AG08396 (cell line): Measurements from ENCODE around the gene WDR27.
"Not testable (repeated sequence)": the region's sequence is repeated elsewhere in the genome, so short reads cannot be mapped to it uniquely, and the experiment has no call there.

Experiments used
- DNase-seq: peaks from one replicate; pipeline ENCODE4 v3.0.0; 2012; ENCODE audit warnings: low spot score, mixed read lengths

WDR27 gene

DNA sequence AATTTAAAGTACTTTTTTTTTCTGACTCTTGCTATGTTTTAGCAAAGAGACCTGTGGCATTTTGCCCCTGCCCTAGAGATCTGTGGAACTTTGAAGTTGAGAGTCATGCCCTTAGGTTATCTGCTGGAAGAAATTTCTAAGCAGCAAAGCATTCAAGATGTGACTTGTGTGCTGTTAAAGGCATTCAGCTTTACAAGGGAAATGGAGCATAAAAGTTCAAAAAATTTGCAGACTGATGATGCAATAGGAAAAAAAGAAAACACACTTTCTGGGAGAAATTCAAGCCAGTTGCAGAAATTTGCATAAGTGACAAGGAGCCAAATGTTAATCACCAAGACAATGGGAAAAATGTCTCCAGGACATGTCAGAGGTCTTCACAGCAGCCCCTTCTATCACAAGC is 267.3 kb downstream of the WDR27 start:
- not testable (repeated sequence) for DNase-seq

DNA sequence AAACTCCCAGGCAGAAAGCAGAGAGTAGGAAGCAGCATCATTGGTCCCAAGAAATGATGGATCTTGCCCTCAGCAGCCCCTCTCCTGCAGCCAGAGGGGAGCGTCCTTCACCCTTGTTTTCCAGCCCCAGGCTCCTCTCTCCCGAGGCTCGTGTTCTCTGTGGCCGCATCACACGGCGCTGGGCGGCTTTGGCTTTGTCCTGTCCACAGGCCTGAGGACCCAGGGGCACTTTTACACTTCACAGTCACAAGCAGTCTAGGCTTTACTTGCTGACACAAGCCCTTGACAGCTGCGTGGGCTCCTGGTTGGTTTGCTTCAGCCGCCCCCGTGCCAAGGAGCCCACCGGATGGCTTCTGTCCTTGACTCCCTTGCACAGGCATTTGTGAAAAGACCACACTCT is 272.8 kb downstream of the WDR27 start:
- no peak for DNase-seq

DNA sequence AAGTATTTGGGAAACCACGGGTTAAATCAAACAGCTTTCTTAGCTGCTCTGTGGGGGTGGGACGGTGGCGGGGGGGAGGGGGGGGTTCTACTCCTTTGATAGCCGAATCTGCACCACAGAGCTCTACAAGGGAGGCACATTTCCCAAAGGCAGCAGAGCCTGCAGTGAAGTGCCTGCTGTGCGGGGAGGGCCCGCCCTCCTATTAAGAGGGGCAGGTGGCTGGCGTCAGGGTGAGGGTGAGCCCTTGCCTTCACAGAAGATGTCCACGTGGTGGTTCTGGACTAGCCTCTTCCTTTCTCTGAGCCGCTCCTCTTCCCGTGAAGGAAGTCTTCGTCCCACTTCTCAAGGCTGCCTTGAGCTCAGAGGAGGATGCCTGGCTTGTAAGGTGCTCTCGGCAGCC is 273.3 kb downstream of the WDR27 start:
- DNase-seq = no peak

- peak; percentile 85 for DNase-seq
These were observed 274.0 kb downstream of the WDR27 start for GRCh38 chr6:169427856-169428255.

DNA sequence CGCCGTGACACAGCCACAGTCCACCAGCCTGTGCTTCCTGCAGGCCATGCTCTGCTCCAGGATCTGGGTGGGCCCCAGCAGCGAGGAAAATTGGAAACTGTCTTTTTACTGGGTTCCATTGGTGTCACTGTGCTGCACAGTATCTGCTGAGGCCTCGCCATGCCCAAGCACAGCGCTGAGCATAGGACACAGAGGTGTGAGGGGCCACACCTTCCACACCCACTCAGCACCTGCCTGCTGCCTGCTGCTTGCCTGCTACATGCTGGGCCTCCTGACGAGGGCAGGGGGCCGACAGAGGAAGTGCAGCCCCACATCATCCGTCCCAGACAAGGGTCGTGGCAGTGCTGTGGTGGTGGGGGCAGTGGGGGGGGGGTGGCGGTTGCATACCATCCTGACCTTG is 275.2 kb downstream of the WDR27 start:
- no peak for DNase-seq

DNA sequence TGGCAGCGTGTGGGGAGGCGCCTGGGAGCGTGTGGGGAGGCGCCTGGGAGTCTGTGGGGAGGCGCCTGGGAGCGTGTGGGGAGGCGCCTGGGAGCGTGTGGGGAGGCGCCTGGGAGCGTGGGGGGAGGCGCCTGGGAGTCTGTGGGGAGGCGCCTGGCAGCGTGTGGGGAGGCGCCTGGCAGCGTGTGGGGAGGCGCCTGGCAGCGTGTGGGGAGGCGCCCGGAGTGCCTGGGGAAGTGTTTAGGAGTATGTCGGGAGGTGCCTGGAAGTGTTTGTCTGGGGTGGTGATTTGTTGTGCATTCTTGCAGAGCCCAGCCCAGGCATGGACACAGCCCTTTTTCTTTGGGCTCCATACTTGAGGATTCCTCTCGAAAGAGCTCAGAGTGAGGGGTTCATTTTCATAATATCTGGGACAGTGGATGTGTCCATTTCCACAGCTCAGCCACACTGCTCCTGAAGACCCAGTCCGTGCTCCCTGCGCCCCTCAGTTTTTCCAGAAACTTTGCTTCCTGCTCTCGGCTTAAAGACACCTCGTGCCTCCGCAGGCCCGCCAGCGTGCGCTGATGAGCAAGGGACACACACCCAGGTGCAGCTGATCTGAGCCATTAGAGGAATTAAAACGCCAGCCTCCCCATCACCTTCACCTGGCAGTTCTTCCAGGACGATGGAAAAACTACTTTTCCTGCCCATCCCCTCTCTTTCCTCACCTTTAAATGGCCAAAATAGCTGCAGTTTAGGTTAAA is 276.0 kb downstream of the WDR27 start:
- no peak for DNase-seq

DNA sequence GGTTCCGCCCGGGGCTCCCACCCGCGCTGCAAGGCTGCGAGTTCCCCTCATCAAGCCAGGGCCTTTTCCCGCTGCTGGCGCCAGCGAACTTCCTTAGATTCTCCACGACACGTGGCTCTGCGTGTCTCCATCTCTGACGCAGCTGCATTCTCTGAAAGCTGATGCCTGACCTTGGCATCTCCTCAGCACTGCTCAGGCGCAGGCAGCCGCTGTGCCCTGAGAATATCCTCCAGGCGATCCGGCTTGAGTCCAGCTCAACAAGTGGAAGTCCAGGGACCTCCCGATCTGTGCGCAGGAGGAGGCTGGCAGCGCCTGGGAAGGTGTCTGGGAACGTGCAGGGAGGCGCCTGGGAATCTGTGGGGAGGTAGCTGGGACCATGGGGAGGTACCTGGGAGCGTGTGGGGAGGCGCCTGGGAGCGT is 277.0 kb downstream of the WDR27 start:
- DNase-seq = no peak

GRCh38 chr6:169424149-169424804 is 277.6 kb downstream of the WDR27 start:
- DNase-seq = no peak

- no peak for DNase-seq
These were observed 280.1 kb downstream of the WDR27 start for GRCh38 chr6:169421586-169422264.

GRCh38 chr6:169420912-169421543 is 280.8 kb downstream of the WDR27 start:
- no peak for DNase-seq

- DNase-seq = no peak
These were observed 284.7 kb downstream of the WDR27 start for GRCh38 chr6:169417101-169417500.

DNA sequence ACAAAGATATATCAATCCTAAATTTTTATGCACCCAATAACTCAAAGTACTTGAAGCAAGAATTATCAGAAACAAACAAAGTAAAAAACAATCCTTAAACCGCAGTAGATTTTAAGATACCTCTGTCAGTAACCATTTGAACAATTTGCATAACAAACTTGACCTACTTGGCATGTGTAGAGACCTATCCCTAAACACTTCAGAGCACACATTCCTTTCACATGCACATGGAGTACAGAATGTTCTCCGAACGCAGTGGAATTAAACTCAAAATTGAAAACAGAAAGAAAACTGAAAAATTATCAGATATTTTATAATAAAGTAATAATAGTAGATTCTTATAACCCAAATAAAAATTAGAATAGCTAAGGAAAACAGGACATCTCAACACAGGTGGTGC is 285.6 kb downstream of the WDR27 start:
- DNase-seq = no peak

DNA sequence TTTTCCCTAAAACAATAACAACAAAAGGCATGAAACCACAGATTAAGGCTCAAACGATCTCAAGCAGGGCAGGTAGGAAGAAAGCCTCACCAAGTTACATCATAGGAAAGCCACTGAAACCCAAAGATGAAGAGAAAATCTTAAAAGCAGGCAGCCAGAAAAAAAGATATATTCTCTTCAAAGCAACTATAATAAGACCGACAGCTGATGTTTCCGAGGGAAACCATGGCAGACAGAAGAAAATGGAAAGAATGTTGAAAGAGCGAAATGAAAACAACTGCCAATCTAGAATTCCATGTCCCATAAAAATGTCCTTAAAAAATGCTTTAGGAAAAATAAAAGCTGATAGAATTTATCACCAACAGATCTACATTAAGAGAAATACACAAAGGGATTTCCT is 286.6 kb downstream of the WDR27 start:
- DNase-seq = no peak

DNA sequence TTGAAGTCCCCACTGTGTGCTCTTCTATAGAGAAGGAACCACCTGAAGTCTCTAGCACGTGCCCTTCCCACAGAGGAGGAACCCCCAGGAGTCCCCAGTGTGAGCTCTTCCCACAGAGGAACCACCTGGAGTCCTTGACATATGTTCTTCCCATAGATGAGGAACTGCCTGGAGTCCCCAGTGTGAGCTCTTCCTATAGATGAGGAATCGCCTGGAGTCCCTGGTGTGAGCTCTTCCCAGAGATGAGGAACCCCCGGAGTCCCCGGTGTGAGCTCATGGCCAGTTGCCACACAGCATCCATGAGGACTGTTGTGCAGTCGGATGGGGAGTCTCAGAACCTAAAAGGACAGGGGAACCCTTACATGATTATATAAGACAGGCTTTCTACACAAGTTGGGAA is 290.1 kb downstream of the WDR27 start:
- no peak for DNase-seq

DNA sequence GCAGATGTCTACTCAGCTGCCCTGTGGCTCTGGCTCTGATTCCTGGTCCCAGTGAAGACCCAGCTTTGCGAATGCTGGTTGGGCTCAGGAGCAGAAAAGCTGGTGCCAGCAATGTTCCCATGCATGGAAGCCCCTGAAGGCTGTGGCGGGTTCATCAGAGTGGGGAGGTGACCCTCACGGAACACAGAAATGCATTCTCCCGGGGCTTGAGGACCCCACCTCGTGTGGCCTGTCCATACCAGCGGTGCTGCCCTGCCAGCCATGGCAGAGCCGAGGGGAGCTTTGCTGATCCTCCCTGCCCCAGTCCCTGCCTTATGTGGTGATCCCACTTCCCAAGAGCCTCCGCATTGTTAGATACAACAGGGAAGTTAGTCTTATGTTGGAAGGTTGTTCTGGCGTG is 290.5 kb downstream of the WDR27 start:
- DNase-seq = no peak

DNA sequence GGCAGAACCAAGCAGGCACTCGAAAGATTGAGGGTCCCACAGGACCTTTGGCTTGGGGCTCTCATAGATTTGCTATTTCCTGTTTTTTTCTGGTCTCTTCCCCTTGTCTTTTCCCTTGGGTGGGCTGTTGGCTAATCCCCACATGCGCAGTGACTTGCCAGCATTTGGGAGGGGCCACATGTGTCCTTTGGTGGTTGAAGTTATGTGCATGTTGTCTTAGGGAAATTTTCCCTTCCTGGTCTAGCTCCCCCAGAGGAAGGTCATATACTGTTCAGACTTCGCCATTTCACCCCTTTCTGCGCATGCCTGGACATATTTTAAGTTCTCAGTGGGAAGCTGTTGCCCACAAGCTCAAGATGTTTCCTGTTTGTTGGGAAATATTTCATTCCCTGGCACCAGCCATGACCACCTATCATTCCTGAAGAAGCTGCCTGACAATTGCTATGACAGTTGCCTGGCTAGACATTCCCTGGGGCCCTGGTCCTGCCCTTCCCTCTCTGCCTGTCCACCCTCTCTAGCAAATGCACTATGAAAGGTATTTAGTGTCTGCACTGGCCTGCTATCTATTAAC is 292.0 kb downstream of the WDR27 start:
- no peak for DNase-seq

GRCh38 chr6:169407325-169407724 is 294.5 kb downstream of the WDR27 start:
- no peak for DNase-seq
